Mucosa of rectum (tissue), 2 donors: ENCODE measurements around the gene SEM1.
"Not testable (repeated sequence)": the region's sequence is repeated elsewhere in the genome, so short reads cannot be mapped to it uniquely, and the experiment has no call there.

Source experiments
- H3K27ac ChIP-seq, 2 donors: one replicate each; pipeline ENCODE4 v1.7.0; 2013; ENCODE audit warnings: inconsistent platforms in 2 of 2, low read depth in 2 of 2, low read length in 2 of 2
- H3K27me3 ChIP-seq, 2 donors: one replicate each; pipeline ENCODE4 v1.7.0; 2013; ENCODE audit warnings: low read length in 2 of 2; ENCODE audit not compliant: control insufficient read depth in 2 of 2, insufficient read depth in 2 of 2
- H3K36me3 ChIP-seq, 2 donors: one replicate each; pipeline ENCODE4 v1.7.0; 2013; ENCODE audit warnings: low read length in 2 of 2; ENCODE audit not compliant: control insufficient read depth in 2 of 2, insufficient read depth in 2 of 2
- H3K4me1 ChIP-seq, 2 donors: one replicate each; pipeline ENCODE4 v1.7.0; 2013; ENCODE audit warnings: low read length in 2 of 2, mild to moderate bottlenecking in 1 of 2; ENCODE audit not compliant: control insufficient read depth in 2 of 2, insufficient read depth in 2 of 2
- H3K4me3 ChIP-seq, 2 donors: one replicate each; pipeline ENCODE4 v1.7.0; 2013; ENCODE audit warnings: low read length in 2 of 2
- H3K9ac ChIP-seq, 2 donors: one replicate each; pipeline ENCODE4 v1.7.0; 2013; ENCODE audit warnings: low read length in 2 of 2, low read depth in 1 of 2, mild to moderate bottlenecking in 1 of 2
- H3K9me3 ChIP-seq, 2 donors: one replicate each; pipeline ENCODE4 v1.7.0; 2013; ENCODE audit warnings: low read length in 2 of 2; ENCODE audit not compliant: control insufficient read depth in 2 of 2
- donor health status: healthy.
- donor health status: Normal muscosa, but diverticular disease.

SEM1 gene

GRCh38 chr7:96709381-96710228 is at the start of gene SEM1:
Gene SEM1, minus strand, starts transcription at chr7:96709846. Its CDS starts 83 bp downstream, at chr7:96709763.
- no peaks in the 10 kb centered on the region for H3K27me3 ChIP-seq
- H3K36me3 ChIP-seq: peaks cover 3% of the 10 kb centered on the region in 2 donors
- peak within 1 kb of the TSS; percentile 87 to 88 for H3K9ac ChIP-seq
- peaks cover 5 to 11% of the 10 kb centered on the region in 2 donors for H3K4me1 ChIP-seq
- peaks cover 0 to 2% of the 10 kb centered on the region in 2 donors for H3K9me3 ChIP-seq
- H3K4me3 ChIP-seq: peak within 1 kb of the TSS; percentile 93 to 97
- peak within 1 kb of the TSS; percentile 78 to 81 for H3K27ac ChIP-seq

DNA sequence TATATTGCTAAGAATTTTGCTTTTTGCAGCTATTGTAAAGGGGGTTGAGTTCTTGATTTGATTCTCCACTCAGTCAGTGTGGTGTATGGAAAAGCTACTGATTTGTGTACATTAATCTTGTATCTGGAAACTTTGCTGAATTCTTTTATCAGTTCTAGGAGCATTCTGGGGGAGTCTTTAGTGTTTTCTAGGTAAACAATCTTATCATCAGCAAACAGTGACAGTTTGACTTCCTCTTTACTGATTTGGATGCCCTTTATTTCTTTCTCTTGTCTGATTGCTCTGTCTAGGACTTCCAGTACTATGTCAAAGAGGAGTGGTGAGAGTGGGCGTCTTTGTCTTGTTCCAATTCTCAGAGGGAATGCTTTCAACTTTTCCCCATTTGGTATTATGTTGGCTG is 48.2 kb upstream of the SEM1 start:
- not testable (repeated sequence) for H3K36me3 ChIP-seq, H3K9me3 ChIP-seq, H3K9ac ChIP-seq, H3K4me1 ChIP-seq, H3K27ac ChIP-seq, H3K27me3 ChIP-seq, H3K4me3 ChIP-seq

- Histone ChIP-seq H3K27ac (no peak overlapping the region), H3K4me1 (no peaks in the 10 kb centered on the region), H3K4me3 (no peak overlapping the region), H3K27me3 (peaks cover 0 to 5% of the 10 kb centered on the region in 2 donors), H3K9me3 (no peaks in the 10 kb centered on the region), H3K9ac (no peak overlapping the region), H3K36me3 (no peaks in the 10 kb centered on the region)
Measured at GRCh38 chr7:96747418-96747940, 37.8 kb upstream of the SEM1 start.

GRCh38 chr7:96740130-96740529 is 30.5 kb upstream of the SEM1 start:
- Histone ChIP-seq H3K4me1 (no peaks in the 10 kb centered on the region), H3K36me3 (no peaks in the 10 kb centered on the region), H3K27me3 (peaks cover 6 to 13% of the 10 kb centered on the region in 2 donors), H3K9ac (no peak overlapping the region), H3K4me3 (no peak overlapping the region), H3K9me3 (no peaks in the 10 kb centered on the region), H3K27ac (no peak overlapping the region)

DNA sequence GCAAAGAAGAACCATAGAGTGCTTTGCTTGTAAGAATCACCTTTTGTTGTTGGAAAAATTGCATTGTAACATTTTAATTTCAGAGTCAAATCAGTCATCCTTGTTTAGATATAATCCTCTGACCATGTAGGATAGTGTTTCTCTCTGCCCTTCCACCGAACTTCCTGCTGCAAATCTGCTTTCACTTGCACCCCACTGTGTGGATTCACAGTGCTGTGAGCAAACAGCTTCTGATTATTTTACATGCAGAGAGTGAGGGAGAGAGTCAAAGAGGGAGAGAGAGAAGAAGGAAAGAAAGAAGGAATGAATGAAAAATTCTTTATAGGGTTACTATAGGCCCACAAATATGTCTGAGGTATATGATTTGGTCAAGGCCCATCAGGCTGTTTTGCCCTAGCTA is 30.0 kb upstream of the SEM1 start:
- Histone ChIP-seq H3K36me3 (no peaks in the 10 kb centered on the region), H3K4me1 (no peaks in the 10 kb centered on the region), H3K27ac (no peak overlapping the region), H3K9ac (no peak overlapping the region), H3K4me3 (no peak overlapping the region), H3K9me3 (no peaks in the 10 kb centered on the region), H3K27me3 (peaks cover 6 to 13% of the 10 kb centered on the region in 2 donors)

- Histone ChIP-seq H3K27me3 (peaks cover 6 to 13% of the 10 kb centered on the region in 2 donors), H3K27ac (no peak overlapping the region), H3K4me3 (no peak overlapping the region), H3K4me1 (no peaks in the 10 kb centered on the region), H3K9ac (no peak overlapping the region), H3K36me3 (no peaks in the 10 kb centered on the region), H3K9me3 (no peaks in the 10 kb centered on the region)
Measured at GRCh38 chr7:96739167-96739566, 29.5 kb upstream of the SEM1 start.

GRCh38 chr7:96738705-96739104 is 29.1 kb upstream of the SEM1 start:
- Histone ChIP-seq H3K4me3 (no peak overlapping the region), H3K27me3 (peaks cover 6 to 13% of the 10 kb centered on the region in 2 donors), H3K9me3 (no peaks in the 10 kb centered on the region), H3K9ac (no peak overlapping the region), H3K4me1 (no peaks in the 10 kb centered on the region), H3K27ac (no peak overlapping the region), H3K36me3 (no peaks in the 10 kb centered on the region)

GRCh38 chr7:96737545-96738050 is 28.0 kb upstream of the SEM1 start:
- H3K4me1 ChIP-seq: no peaks in the 10 kb centered on the region
- no peak overlapping the region for H3K9ac ChIP-seq
- H3K27me3 ChIP-seq: peaks cover 6 to 8% of the 10 kb centered on the region in 2 donors
- no peak overlapping the region for H3K27ac ChIP-seq
- H3K4me3 ChIP-seq: no peak overlapping the region
- no peaks in the 10 kb centered on the region for H3K9me3 ChIP-seq
- no peaks in the 10 kb centered on the region for H3K36me3 ChIP-seq

DNA sequence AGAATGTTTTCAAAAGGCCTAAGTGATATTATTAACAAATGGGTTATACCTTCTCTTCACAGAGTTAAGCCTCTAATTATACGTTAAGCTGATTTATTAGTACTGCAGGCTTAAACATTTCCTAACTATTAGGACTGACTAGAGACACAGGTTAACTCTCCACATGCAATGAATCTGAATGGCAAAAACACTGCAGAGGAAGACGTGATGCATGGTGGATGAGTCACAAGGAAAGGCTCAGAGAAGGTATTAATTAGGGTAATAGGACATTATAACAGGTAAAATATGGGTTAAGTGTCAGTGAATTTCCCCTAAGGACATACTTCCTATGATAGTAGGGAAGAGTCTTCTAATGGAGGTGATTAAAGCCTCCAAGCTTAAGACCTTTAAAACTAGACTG is 24.7 kb upstream of the SEM1 start:
- no peaks in the 10 kb centered on the region for H3K4me1 ChIP-seq
- H3K4me3 ChIP-seq: no peak overlapping the region
- H3K9ac ChIP-seq: no peak overlapping the region
- H3K36me3 ChIP-seq: no peaks in the 10 kb centered on the region
- no peak overlapping the region for H3K27ac ChIP-seq
- no peaks in the 10 kb centered on the region for H3K9me3 ChIP-seq
- peaks cover 0 to 4% of the 10 kb centered on the region in 2 donors for H3K27me3 ChIP-seq

DNA sequence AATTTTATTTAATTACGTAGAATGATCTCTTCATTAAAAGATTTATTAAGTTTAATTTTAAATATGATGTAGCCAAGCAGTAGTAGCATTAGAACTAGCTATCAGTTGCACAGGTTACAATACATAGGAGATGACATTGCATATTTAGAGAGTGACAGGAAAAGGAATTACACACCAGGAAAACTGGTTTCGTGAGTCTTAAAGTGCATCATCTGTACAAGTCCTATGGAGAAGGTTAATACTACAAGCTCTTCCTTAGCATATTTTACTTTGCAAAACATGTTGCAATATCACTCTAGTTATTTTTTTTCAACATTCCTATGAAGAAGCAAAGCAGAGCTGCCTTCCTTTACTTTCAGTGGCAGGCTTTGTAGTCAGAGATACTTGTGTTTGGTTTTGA is 20.2 kb upstream of the SEM1 start:
- no peaks in the 10 kb centered on the region for H3K9me3 ChIP-seq
- no peak overlapping the region for H3K9ac ChIP-seq
- no peak overlapping the region for H3K27ac ChIP-seq
- H3K36me3 ChIP-seq: no peaks in the 10 kb centered on the region
- no peaks in the 10 kb centered on the region for H3K4me1 ChIP-seq
- no peaks in the 10 kb centered on the region for H3K27me3 ChIP-seq
- H3K4me3 ChIP-seq: no peak overlapping the region
